ENCODE data around the gene ADRA2B. TPM values are rescaled to one million over a fixed set of nuclear protein-coding genes. Genes with fewer than 3 reads are reported as not detected.
"Not testable (repeated sequence)": the region's sequence is repeated elsewhere in the genome, so short reads cannot be mapped to it uniquely, and the experiment has no call there.

The ADRA2B gene
- total RNA-seq, 3 donors from 2014 or later: 0.40 to 0.57 (median 0.40) TPM

DNA sequence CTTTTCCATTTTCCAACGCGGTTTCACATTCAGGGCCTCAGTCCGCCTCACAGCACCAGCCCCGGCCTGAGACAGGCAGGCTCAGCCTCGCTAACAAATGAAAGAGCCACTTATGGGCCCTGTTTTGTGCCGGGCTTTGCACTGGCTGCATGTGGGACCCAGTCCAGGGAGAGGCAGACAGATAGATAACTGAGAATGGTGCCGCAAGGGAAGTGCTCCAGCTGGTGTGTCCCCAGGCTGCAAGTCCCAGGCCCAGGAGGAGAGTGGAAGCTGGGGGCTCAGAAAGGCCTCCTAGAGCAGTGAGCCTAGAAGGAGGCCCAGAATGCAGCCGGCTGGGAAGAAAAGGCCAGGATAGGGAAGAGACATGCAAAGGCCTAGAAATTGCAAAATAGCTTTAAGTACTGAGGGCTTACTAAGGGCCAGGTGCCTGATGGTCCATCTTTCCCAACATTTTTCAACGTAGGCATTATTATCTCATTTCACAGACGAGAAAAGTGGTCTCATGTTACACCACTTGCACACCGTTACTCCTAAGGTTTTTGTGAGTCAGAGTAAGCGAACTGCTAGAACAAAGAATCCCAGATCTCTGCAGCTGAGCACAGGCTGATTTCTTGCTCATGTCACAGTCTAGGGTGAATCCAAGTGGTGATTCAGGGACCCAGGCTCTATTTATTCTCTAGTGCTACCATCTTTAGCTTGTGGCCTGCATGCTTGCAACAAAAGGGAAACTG is 26.0 kb downstream of the ADRA2B start:
- peaks cover 6% of the 10 kb centered on the region for H3K27me3 Mint-ChIP-seq (ENCODE audit: low read depth)
- no peak for ATAC-seq
- DNase-seq: no peak
- H3K4me3 Mint-ChIP-seq: no peak overlapping the region
- no peaks in the 10 kb centered on the region for H3K9me3 Mint-ChIP-seq
- H3K36me3 Mint-ChIP-seq (ENCODE audit: insufficient read depth): no peaks in the 10 kb centered on the region
- no peaks in the 10 kb centered on the region for H3K4me1 Mint-ChIP-seq (ENCODE audit: low read depth)

DNA sequence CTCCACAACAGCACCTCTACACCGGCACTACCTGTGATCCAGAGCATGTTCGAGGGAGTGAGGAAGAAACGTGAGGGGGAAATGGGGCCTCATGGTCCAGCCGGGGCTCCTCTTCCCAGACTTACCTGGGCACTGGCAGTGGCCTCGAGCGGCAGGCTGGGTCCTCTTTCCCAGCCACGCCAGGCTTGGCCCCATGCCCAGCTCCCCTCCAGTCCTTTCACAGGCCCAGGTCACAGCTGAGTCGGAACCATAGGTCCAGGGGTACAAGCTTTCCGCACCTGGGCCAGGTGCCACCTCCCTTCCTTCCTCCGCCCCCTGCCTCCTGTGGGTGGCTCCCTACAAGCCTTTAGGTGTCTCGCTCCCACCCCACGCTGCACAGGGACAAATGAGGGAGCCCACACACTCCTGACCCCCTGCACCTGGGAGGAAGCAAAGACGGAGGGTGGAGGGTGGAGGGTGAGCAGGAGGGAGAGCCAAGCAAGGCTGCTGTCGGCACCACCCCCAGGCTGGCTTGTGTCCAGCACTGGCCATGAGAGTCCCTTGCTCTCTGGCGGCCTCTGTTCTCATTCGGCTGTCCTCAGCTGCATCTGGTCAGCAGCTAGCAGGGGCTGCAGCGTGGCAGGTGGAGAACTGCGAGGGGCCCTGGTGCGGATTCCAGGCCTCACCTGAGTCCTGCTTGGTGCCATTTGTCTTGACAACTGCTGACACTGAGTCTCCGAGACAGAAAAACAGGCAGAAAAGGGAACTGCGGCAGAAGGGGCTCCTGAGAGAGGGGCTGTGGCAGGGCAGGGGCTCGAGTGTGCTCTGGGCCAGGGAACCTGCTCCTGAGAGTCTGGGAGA is 26.8 kb downstream of the ADRA2B start:
- Mint-ChIP-seq H3K4me1 (ENCODE audit: low read depth) (no peaks in the 10 kb centered on the region), H3K4me3 (no peak overlapping the region), H3K36me3 (ENCODE audit: insufficient read depth) (no peaks in the 10 kb centered on the region), H3K27me3 (ENCODE audit: low read depth) (peaks cover 6% of the 10 kb centered on the region), H3K9me3 (no peaks in the 10 kb centered on the region)
- ATAC-seq (no peak), DNase-seq (no peak)

DNA sequence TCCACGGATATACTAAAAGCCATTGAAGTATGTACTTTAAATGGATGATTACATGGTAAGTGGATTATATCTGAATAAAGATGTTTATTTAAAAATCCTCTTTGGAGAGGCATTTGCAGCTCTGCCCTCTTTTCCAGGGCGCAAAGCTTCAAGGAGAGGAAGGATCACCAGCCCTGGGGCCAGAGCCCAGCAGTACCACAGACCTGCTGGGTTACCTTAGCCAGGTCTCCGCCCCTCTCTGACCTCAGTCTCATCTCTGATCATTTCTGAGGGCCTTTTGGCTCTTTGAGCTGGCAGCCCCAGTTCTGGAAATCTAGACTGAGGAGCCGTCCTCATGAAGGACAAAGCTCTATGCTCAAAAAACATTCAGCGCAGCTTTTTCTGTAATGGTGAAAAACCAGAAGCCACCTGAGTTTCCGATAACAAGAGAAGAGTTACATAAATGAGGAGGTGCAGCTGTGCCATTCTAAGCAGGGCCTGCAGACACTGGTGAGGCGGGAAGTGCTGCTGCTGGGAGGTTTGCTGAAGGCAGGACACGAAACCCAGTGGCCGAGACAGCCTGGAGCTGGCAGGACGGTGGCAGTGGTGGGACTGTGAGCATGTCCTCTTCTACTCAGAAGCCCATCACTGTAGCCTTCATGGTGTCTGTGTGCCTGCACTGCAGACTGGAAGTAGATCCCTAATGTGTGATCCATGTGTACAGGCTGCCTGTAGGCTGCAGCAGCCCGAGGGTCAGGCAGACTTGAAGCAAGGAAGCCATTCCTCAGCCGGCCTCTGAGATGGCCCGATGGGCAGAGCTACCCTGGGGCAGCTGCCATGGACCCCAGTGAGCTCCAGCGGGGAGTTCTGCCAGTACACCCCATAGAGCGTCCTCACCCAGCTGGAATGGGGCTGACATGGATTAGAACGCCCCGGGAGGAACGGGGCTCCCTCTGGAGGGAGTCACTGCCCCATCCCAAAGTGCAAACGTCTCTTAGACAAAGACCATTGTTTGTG is 27.7 kb downstream of the ADRA2B start:
- ATAC-seq (no peak), DNase-seq (no peak)
- no peak overlapping the region for H3K4me3 Mint-ChIP-seq
- H3K36me3 Mint-ChIP-seq (ENCODE audit: insufficient read depth): no peaks in the 10 kb centered on the region
- no peaks in the 10 kb centered on the region for H3K4me1 Mint-ChIP-seq (ENCODE audit: low read depth)
- H3K27me3 Mint-ChIP-seq (ENCODE audit: low read depth): peaks cover 6% of the 10 kb centered on the region
- H3K9me3 Mint-ChIP-seq: no peaks in the 10 kb centered on the region

DNA sequence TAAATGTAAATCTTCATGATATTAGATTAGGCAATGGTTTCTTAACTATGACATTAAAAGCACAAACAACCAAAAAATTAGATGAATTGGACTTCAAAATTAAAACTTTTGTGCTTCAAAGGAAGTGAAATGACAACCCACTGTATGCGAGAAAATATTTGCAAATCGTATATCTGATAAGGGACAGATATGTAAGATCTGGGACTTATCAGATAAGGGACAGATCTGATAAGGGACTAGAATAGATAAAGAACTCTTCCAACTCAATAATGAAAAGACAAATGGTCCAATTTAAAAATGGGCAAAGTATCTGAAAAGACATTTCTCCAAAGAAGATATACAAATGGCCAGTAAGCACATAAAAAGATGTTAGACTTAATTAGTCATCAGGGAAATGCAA is 29.2 kb downstream of the ADRA2B start:
- Mint-ChIP-seq H3K4me3 (no peak overlapping the region), H3K9me3 (no peaks in the 10 kb centered on the region)
- no peak for ATAC-seq

DNA sequence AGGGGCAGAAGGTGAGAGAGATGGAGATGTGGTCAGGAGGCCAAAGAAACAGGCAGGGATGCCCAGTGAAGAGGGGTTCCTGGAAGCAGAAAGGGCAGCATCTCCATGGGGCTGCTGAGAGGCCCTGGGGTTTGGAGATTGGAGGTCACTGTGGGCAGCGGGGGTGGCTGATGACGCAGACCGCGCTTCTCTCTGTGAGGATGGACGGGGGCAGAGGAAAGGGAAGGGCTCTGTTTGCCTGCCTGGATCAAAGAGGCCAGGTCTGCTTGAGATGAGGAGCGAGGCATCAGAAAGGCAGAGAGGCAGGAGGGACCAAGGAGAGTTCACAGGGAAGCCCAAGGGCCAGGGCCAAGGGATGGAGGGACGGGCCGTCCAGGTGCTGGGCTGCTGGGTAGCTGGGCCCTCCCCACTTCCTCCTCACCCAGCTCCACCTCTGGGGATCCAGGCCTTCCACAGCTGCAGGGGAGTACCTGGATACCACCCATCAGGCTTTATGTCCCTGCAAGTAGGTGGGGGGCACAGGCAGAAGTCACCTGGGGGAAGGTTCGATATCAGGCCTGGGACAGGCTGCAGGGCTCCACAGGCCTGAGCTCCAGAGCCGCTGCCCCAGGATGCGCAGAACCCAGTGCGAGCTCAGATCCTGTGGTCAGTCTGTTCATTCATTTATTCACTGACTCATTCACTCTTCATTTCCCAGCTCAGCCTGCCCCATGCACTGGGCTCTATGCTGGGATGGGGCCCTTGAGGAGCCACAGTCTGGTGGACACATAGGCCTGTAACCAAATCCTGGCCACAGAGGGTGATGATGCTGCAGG is 30.6 kb downstream of the ADRA2B start:
- H3K27me3 Mint-ChIP-seq (ENCODE audit: low read depth): peaks cover 6% of the 10 kb centered on the region
- H3K4me1 Mint-ChIP-seq (ENCODE audit: low read depth): no peaks in the 10 kb centered on the region
- ATAC-seq (no peak), DNase-seq (no peak)
- no peaks in the 10 kb centered on the region for H3K9me3 Mint-ChIP-seq
- no peaks in the 10 kb centered on the region for H3K36me3 Mint-ChIP-seq (ENCODE audit: insufficient read depth)
- H3K4me3 Mint-ChIP-seq: no peak overlapping the region

More for the DNA sequence above, 29.2 kb downstream of the ADRA2B start:
- peaks cover 4% of the 10 kb centered on the region for H3K27me3 Mint-ChIP-seq (ENCODE audit: low read depth)
- no peak for DNase-seq
- no peaks in the 10 kb centered on the region for H3K4me1 Mint-ChIP-seq (ENCODE audit: low read depth)
- no peaks in the 10 kb centered on the region for H3K36me3 Mint-ChIP-seq (ENCODE audit: insufficient read depth)

DNA sequence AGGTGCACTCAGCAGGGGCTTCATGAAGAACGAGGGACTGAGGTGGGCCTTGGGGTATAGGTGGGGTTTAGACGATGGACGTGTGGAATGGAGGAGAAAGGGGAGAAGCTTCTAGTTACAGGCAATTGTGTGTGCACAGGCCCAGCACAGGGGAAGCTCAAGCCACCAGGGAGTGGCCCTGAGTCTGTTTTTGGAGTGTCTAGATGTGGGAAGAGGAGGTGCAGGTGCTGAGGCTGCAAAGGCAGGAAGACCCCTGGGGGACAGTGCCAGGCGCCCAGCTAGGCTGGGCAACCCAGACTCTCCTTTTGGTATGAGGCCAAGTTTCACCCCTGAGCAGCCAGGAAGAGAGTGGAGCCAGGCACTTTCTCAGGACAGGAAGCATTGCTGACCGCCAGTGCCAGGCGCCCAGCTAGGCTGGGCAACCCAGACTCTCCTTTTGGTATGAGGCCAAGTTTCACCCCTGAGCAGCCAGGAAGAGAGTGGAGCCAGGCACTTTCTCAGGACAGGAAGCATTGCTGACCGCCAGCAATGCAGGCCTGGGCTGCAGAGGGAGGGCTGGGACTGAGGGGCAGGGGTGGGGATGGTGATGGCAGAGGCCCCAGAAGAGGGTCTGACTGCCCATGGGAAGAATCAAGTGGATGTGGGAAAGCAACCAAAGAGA is 31.4 kb downstream of the ADRA2B start:
- not testable (repeated sequence) for ATAC-seq; H3K4me1 Mint-ChIP-seq (ENCODE audit: low read depth); H3K4me3 Mint-ChIP-seq; H3K36me3 Mint-ChIP-seq (ENCODE audit: insufficient read depth); H3K27me3 Mint-ChIP-seq (ENCODE audit: low read depth); H3K9me3 Mint-ChIP-seq; DNase-seq

DNA sequence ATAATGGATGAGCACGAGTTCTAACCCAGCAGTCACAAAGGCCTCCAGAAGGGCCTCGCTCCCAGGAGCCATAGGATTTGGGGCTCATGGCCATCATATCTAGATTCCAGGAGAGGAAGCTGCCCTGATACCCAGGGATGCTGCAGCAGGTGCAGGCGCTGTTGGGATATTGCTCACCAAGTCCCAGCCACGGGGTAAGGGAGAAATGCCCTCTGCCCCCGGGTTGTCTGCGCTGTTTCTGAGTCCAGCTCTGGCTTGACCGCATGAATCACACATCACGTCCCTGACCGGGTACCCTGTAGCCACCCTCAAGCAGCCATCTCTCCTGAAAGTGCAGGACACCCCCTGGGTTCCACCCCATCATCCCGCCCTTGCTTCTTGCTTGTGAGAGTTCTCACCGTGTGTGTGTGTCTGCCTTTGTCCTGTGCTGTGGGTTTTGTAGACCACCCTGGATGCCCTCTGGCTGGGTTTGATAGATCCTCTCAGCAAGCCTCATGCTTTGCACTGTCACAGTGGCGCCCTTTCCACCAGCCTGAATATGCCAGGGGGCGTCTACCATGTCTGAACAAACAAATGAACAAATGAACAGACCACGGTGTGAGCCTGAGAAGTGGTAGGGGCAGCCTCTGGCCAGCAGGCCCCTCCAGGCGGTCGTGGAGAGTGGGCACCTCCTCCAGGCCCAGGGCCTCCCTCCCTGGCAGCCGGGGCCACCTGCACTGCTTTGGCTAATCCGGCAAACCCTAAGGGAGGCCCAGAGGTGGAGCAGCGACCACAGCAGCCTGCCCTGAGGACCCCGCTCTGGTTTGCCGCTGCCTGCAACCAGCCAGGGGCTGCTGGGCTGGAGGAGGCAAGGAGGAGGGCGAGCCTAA is 32.1 kb downstream of the ADRA2B start:
- Mint-ChIP-seq H3K4me3 (no peak overlapping the region), H3K9me3 (no peaks in the 10 kb centered on the region), H3K4me1 (ENCODE audit: low read depth) (no peaks in the 10 kb centered on the region), H3K36me3 (ENCODE audit: insufficient read depth) (no peaks in the 10 kb centered on the region), H3K27me3 (ENCODE audit: low read depth) (peaks cover 6% of the 10 kb centered on the region)
- ATAC-seq: no peak
- DNase-seq: no peak

DNA sequence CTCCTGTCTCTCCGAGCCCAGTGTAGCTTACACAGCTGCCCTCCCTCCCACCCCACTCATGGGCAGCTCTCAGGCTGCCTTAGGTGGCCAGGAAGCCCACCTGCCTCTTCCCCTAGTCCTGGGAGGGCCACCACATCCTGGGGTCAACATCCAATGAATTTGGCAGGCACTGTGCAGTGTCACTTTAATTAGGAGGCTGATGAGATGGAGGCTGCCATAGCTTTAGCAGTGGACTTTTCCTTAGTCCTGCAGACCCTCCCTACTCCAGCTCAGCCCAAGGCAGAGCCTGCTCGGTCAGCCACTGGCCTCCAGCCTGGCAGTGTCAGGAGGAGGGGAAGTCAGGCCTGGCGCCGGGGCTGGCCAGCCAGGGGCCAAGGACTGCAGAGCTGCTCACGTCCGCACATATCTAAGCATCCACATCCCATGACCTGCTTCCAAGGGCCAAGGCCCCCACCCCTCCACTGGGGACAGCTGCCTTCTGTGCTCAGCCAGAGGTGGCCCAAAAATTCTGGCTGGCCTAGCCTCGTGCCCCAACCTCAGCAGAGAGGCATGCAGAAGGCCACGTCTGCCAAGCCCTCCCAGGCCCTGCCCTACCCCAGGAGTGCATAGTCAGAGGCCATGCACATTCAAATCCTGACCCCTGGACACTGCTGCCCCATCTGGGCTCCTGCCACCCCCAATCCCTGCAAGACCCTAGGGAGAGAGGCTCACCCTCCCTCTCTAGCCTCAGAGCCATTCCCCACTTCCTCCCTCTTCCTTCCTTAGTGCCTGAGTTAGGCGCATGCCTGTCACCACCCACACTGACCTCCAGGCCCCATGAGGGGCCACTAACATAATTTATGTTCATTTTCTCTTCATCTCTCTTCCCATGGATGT is 33.1 kb downstream of the ADRA2B start:
- DNase-seq (no peak), ATAC-seq (no peak)
- no peaks in the 10 kb centered on the region for H3K9me3 Mint-ChIP-seq
- no peaks in the 10 kb centered on the region for H3K4me1 Mint-ChIP-seq (ENCODE audit: low read depth)
- H3K4me3 Mint-ChIP-seq: no peak overlapping the region
- no peaks in the 10 kb centered on the region for H3K36me3 Mint-ChIP-seq (ENCODE audit: insufficient read depth)
- H3K27me3 Mint-ChIP-seq (ENCODE audit: low read depth): peaks cover 6% of the 10 kb centered on the region

DNA sequence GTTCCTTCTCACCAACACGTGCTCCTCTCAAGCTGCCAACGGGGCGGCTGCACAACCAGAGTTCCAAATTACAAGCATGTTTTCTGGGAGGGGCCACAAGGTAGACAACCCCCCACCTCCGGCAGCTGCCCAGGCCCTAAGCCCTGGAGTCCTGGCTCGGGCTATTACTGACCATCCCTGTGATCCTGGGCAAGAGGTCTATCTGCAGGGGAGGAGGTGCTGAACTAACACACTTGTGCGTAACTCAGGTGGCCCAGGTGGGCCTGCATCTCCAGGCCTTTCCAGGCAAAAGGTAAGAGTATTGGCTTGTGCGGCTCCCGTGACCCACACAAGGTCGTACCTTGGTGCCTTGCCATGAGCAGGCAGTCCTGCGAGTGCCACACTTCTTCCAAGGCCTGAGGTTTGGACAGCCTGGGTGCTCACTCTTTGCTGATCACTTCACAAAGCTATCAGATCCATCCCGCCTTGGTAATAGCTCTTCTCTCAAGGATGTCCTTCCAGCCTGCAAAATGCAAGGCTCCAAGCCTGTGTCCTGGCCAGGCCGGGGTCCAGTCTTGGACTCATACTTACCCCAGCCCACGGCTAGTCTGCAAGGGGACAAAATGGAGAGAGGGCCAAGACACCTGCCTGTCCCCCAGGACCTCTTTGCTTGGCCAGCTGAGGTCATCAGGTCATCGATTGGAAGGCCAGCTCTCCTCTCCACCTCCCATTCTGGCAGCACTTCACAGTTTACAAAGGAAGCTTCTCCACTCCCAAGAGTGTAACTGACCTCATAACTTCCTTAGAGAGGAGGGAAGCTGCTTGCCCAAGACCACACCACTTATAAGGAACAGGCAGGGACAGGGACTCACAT is 33.9 kb downstream of the ADRA2B start:
- Mint-ChIP-seq H3K4me3 (no peak overlapping the region), H3K36me3 (ENCODE audit: insufficient read depth) (no peaks in the 10 kb centered on the region), H3K4me1 (ENCODE audit: low read depth) (no peaks in the 10 kb centered on the region), H3K27me3 (ENCODE audit: low read depth) (peaks cover 4% of the 10 kb centered on the region), H3K9me3 (no peaks in the 10 kb centered on the region)
- no peak for DNase-seq
- ATAC-seq: no peak

DNA sequence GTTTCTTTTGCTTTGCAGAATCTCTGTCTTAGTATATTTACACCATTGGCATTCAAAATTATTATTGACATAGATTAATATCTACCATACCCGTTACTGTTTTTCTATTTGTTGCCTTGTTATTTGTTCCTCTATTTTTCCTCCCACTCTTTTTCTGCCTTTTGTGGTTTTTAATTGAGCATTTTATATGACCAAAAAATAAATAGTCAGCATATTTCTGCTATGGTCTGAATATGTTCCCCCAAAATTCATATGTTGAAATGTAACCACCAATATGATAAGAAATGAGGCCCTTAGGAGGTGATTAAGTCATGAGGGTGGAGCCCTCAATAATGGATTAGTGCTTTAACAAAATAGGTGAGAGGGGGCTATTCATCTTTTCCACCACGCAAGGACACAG is 35.3 kb downstream of the ADRA2B start:
- DNase-seq (no peak), ATAC-seq (no peak)
- peaks cover 4% of the 10 kb centered on the region for H3K27me3 Mint-ChIP-seq (ENCODE audit: low read depth)
- H3K9me3 Mint-ChIP-seq: peaks cover 2% of the 10 kb centered on the region
- H3K36me3 Mint-ChIP-seq (ENCODE audit: insufficient read depth): no peaks in the 10 kb centered on the region
- H3K4me1 Mint-ChIP-seq (ENCODE audit: low read depth): no peaks in the 10 kb centered on the region
- H3K4me3 Mint-ChIP-seq: no peak overlapping the region

DNA sequence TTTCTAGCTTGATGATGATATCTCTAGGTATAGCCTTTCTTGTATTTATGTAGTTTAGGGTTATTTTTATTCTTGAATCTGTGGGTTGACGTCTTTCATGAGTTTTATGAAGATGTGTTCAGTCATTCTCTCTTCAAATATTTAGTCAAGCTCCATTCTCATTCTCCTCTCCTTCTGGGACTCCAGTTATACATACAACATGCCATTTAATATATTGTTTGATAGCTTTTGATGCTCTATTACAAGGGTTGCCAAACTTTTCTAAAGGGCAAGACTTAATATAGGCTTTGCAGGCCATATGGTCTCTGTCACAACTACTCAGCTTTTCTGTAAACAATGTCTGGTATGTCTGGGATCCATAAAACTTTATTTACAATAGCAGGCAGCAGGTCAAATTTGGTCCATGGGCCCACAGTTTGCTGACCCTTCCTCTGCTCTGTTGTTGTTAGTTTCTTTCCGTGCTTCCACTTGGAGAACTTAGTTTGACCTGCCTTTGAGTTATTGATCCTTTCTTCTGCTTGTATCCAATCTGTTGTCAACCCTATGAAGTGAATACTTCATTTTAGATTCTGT is 41.1 kb downstream of the ADRA2B start:
- Mint-ChIP-seq H3K4me1 (ENCODE audit: low read depth) (no peaks in the 10 kb centered on the region), H3K36me3 (ENCODE audit: insufficient read depth) (no peaks in the 10 kb centered on the region), H3K4me3 (no peak overlapping the region), H3K9me3 (peaks cover 16% of the 10 kb centered on the region), H3K27me3 (ENCODE audit: low read depth) (peaks cover 4% of the 10 kb centered on the region)
- DNase-seq (no peak), ATAC-seq (no peak)

Data from activated T-cell treated with anti-CD3 and anti-CD28 coated beads, Interleukin-2, amount 50 U/mL, for 4 hours (primary cell).